ENCODE measurements around the gene ATAD5.
"Not testable (repeated sequence)": the region's sequence is repeated elsewhere in the genome, so short reads cannot be mapped to it uniquely, and the experiment has no call there.

ATAD5 gene

DNA sequence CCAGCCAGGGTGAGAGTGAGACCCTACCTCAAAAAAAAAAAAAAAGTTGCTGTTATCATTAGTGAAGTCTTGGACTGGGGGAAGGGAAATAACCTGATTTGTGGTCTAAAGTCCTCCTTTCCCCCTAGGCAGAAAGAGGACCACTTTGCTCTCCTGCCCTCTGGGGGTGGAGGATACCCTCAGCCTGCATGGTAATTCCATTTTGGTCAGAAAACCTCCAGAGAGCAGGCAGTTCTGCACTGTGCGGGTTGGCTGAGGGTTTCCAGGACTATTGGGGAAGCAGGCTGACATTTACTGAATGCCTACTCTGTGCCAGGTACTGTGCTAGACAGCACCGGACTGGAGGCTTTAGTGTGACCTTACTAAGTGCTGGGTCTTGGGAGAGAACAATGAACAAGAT lies 92.6 kb downstream of the ATAD5 start:
- no peaks in the 10 kb centered on the region for H3K9me3 ChIP-seq (ENCODE audit: control insufficient read depth, low read length)
- no peak overlapping the region for H3K4me2 ChIP-seq (ENCODE audit: low read length)
- H3K9ac ChIP-seq, result no peak overlapping the region
- H3K4me3 ChIP-seq (ENCODE audit: low read depth, low read length), result no peak overlapping the region
- H3K27me3 ChIP-seq (ENCODE audit: control insufficient read depth, insufficient read depth, low read length), result no peaks in the 10 kb centered on the region
- no peaks in the 10 kb centered on the region for H3K4me1 ChIP-seq
- TF ChIP-seq CTCF (IDR thresholded peaks at IDR 0.05), result no peak
- H2AFZ ChIP-seq, result no peak overlapping the region
- H3K27ac ChIP-seq, result no peak overlapping the region
- no peaks in the 10 kb centered on the region for H3K36me3 ChIP-seq (ENCODE audit: control insufficient read depth, insufficient read depth, low read length)
- H3K79me2 ChIP-seq, result no peaks in the 10 kb centered on the region

- Histone ChIP-seq H3K4me1 (no peaks in the 10 kb centered on the region), H3K4me2 (ENCODE audit: low read length) (no peak overlapping the region), H3K9ac (no peak overlapping the region), H3K79me2 (no peaks in the 10 kb centered on the region), H2AFZ (no peak overlapping the region), H3K4me3 (ENCODE audit: low read depth, low read length) (no peak overlapping the region), H3K27ac (no peak overlapping the region), H3K27me3 (ENCODE audit: control insufficient read depth, insufficient read depth, low read length) (no peaks in the 10 kb centered on the region), H3K9me3 (ENCODE audit: control insufficient read depth, low read length) (no peaks in the 10 kb centered on the region), H3K36me3 (ENCODE audit: control insufficient read depth, insufficient read depth, low read length) (no peaks in the 10 kb centered on the region)
- TF ChIP-seq CTCF (IDR thresholded peaks at IDR 0.05), result no peak
Observed at GRCh38 chr17:30926516-30926915, 94.8 kb downstream of the ATAD5 start.

DNA sequence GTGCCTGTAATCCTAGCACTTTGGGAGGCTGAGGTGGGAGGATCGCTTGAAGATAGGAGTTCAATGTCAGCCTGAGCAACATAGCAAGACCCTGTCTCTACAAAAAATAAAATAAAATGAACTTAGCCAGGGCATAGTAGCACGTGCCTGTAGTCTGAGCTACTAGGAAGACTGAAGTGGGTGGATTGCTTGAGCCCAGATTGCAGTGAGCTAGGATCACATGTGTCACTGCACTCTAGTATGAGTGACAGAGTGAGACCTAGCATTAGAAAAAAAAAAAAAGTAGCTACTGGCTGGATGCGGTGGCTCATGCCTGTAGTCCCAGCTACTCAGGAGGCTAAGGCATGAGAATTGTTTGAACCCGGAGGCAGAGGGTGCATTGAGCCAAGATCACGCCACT lies 96.0 kb downstream of the ATAD5 start:
- Histone ChIP-seq H3K9me3 (ENCODE audit: control insufficient read depth, low read length) (no peaks in the 10 kb centered on the region), H3K4me3 (ENCODE audit: low read depth, low read length) (no peak overlapping the region), H3K9ac (no peak overlapping the region), H3K36me3 (ENCODE audit: control insufficient read depth, insufficient read depth, low read length) (no peaks in the 10 kb centered on the region), H2AFZ (no peak overlapping the region), H3K79me2 (no peaks in the 10 kb centered on the region), H3K27ac (no peak overlapping the region), H3K4me2 (ENCODE audit: low read length) (no peak overlapping the region), H3K27me3 (ENCODE audit: control insufficient read depth, insufficient read depth, low read length) (no peaks in the 10 kb centered on the region), H3K4me1 (no peaks in the 10 kb centered on the region)
- no peak for TF ChIP-seq CTCF (IDR thresholded peaks at IDR 0.05)

DNA sequence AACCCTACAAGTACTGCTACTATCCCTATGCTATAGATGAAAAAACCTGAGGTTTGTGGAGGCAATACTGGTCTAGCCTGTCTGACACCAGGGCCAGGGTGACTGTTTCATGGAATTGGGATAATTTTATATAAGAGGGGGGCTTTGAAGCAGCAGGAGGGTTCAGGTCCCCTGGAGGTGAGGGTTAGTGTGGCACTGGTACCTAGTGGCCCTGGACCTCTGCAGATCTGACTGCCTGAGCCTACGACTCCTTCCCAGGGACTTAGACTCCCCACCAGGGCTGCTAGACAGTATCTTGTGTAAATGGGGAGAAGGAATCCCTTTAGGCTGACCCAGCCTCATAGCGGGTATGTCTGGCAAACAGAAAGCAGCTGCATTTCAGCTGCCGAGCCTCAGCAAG lies 96.8 kb downstream of the ATAD5 start:
- no peaks in the 10 kb centered on the region for H3K9me3 ChIP-seq (ENCODE audit: control insufficient read depth, low read length)
- H3K4me3 ChIP-seq (ENCODE audit: low read depth, low read length), result no peak overlapping the region
- no peak overlapping the region for H3K27ac ChIP-seq
- no peak overlapping the region for H3K4me2 ChIP-seq (ENCODE audit: low read length)
- H3K36me3 ChIP-seq (ENCODE audit: control insufficient read depth, insufficient read depth, low read length), result no peaks in the 10 kb centered on the region
- no peak overlapping the region for H3K9ac ChIP-seq
- H3K27me3 ChIP-seq (ENCODE audit: control insufficient read depth, insufficient read depth, low read length), result no peaks in the 10 kb centered on the region
- no peaks in the 10 kb centered on the region for H3K4me1 ChIP-seq
- no peak for TF ChIP-seq CTCF (IDR thresholded peaks at IDR 0.05)
- no peaks in the 10 kb centered on the region for H3K79me2 ChIP-seq
- H2AFZ ChIP-seq, result no peak overlapping the region

GRCh38 chr17:30929081-30929633 lies 97.4 kb downstream of the ATAD5 start:
- Histone ChIP-seq H3K27me3 (ENCODE audit: control insufficient read depth, insufficient read depth, low read length) (no peaks in the 10 kb centered on the region), H3K9ac (no peak overlapping the region), H3K9me3 (ENCODE audit: control insufficient read depth, low read length) (no peaks in the 10 kb centered on the region), H3K4me2 (ENCODE audit: low read length) (no peak overlapping the region), H3K4me1 (no peaks in the 10 kb centered on the region), H3K79me2 (no peaks in the 10 kb centered on the region), H3K4me3 (ENCODE audit: low read depth, low read length) (no peak overlapping the region), H3K27ac (no peak overlapping the region), H3K36me3 (ENCODE audit: control insufficient read depth, insufficient read depth, low read length) (no peaks in the 10 kb centered on the region), H2AFZ (peak overlapping the region; percentile 3)
- TF ChIP-seq CTCF (IDR thresholded peaks at IDR 0.05), result no peak

DNA sequence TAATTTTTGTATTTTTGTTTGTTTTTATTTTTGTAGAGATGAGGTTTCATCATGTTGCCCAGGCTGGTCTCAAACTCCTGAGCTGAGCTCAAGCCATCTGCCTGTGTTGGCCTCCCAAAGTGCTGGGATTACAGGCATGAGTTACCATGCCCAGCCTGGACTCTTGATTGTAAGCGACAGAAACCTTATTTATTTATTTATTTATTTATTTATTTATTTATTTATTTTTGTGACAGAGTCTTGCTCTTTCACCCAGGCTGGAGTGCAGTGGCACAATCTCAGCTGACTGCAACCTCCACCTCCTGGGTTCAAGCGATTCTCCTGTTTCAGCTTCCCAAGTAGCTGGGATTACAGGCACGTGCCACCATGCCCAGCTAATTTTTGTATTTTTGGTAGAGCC lies 98.1 kb downstream of the ATAD5 start:
- not testable (repeated sequence) for H2AFZ ChIP-seq; H3K4me2 ChIP-seq (ENCODE audit: low read length); H3K4me1 ChIP-seq; H3K9me3 ChIP-seq (ENCODE audit: control insufficient read depth, low read length); H3K4me3 ChIP-seq (ENCODE audit: low read depth, low read length); H3K79me2 ChIP-seq; H3K36me3 ChIP-seq (ENCODE audit: control insufficient read depth, insufficient read depth, low read length); H3K27ac ChIP-seq; H3K27me3 ChIP-seq (ENCODE audit: control insufficient read depth, insufficient read depth, low read length); H3K9ac ChIP-seq

Data from parathyroid adenoma (tissue), 2 donors.